Raji (cell line): Measurements from ENCODE around the gene EDA.

Experiments
- POLR2A ChIP-seq: IDR thresholded peaks from 2 replicates; pipeline ENCODE4 v1.6.1; 2011; ENCODE audit warnings: low read depth, low read length, control low read depth; ENCODE audit not compliant: insufficient read depth

EDA gene

GRCh38 chrX:69815063-69815462 is 199.2 kb downstream of the EDA start:
- TF ChIP-seq POLR2A, result no peak

- TF ChIP-seq POLR2A, result no peak
Measured at GRCh38 chrX:69815519-69815918, 199.6 kb downstream of the EDA start.

GRCh38 chrX:69844636-69845035 is 228.7 kb downstream of the EDA start:
- no peak for TF ChIP-seq POLR2A

- no peak for TF ChIP-seq POLR2A
Measured at GRCh38 chrX:69876221-69876620, 260.3 kb downstream of the EDA start.

- no peak for TF ChIP-seq POLR2A
Measured at GRCh38 chrX:69884210-69884609, 268.3 kb downstream of the EDA start.

GRCh38 chrX:69896046-69896445 is 280.1 kb downstream of the EDA start:
- no peak for TF ChIP-seq POLR2A

- TF ChIP-seq POLR2A, result no peak
Measured at GRCh38 chrX:69900491-69900890, 284.6 kb downstream of the EDA start.

- TF ChIP-seq POLR2A, result no peak
Measured at GRCh38 chrX:69906447-69906846, 290.5 kb downstream of the EDA start.

GRCh38 chrX:69914781-69915180 is 298.9 kb downstream of the EDA start:
- no peak for TF ChIP-seq POLR2A

- TF ChIP-seq POLR2A, result no peak
Measured at GRCh38 chrX:69919749-69920148, 303.8 kb downstream of the EDA start.

- TF ChIP-seq POLR2A, result no peak
Measured at GRCh38 chrX:69932323-69932722, 316.4 kb downstream of the EDA start.

GRCh38 chrX:69948276-69948797 is 332.4 kb downstream of the EDA start:
- no peak for TF ChIP-seq POLR2A

- TF ChIP-seq POLR2A, result no peak
Measured at GRCh38 chrX:69951753-69952152, 335.8 kb downstream of the EDA start.

GRCh38 chrX:69959712-69960111 is 343.8 kb downstream of the EDA start:
- TF ChIP-seq POLR2A, result no peak

GRCh38 chrX:69961365-69962072 is 345.6 kb downstream of the EDA start:
- no peak for TF ChIP-seq POLR2A

GRCh38 chrX:69968950-69969349 is 353.0 kb downstream of the EDA start:
- TF ChIP-seq POLR2A, result no peak

- TF ChIP-seq POLR2A, result no peak
Measured at GRCh38 chrX:69969460-69969859, 353.5 kb downstream of the EDA start.
